NB4 (cell line): ENCODE data around the gene RXRB.
"Not testable (repeated sequence)": the region's sequence is repeated elsewhere in the genome, so short reads cannot be mapped to it uniquely, and the experiment has no call there.

Experiments
- DNase-seq: peaks from one replicate; pipeline ENCODE4 v3.0.0; 2010; ENCODE audit warnings: low read depth
- H3K4me3 ChIP-seq: one replicate; pipeline ENCODE4 v1.5.1; 2011; ENCODE audit warnings: mild to moderate bottlenecking, low read depth, low read length, moderate library complexity
- MAX ChIP-seq: IDR thresholded peaks from 2 replicates; pipeline ENCODE4 v1.6.1; 2011; ENCODE audit warnings: low read depth, low read length
- MYC ChIP-seq: IDR thresholded peaks from 2 replicates; pipeline ENCODE4 v1.6.1; 2011; ENCODE audit warnings: low read depth, low read length
- POLR2A ChIP-seq: IDR thresholded peaks from 2 replicates; pipeline ENCODE4 v1.6.1; 2011; ENCODE audit warnings: mild to moderate bottlenecking; ENCODE audit not compliant: insufficient read length; ENCODE audit errors: extremely low read depth
- TF ChIP-seq, protein P1 (sequence below): IDR thresholded peaks from one replicate; pipeline ENCODE4 v1.5.1; 2012; ENCODE audit warnings: low read depth, low read length

RXRB gene

DNA sequence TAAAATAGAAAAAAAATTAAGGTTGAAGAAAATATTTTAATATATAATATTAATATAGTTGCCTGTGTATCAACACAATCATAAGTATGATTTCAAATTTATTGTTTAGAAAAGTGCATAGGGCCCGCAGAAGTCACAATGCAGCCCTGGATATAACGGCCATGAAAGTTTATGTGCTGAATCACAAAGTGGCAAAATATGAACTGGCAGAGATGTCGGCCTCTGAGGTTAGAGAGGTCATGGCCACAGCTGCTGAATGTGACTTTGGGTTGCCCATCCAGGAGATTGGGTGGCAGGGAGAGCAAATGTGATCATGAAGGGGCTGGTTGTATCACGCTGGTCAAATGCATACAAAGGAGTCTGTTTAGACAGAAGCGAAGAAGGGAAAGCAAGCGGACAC is 43.9 kb downstream of the RXRB start:
- no peak for TF ChIP-seq POLR2A
- DNase-seq = no peak

GRCh38 chr6:33154349-33154748 is 46.1 kb downstream of the RXRB start:
- H3K4me3 ChIP-seq = no peak overlapping the region
- no peak for DNase-seq
- TF ChIP-seq MYC = no peak

More for the DNA sequence above, 43.9 kb downstream of the RXRB start:
- no peak overlapping the region for H3K4me3 ChIP-seq

DNA sequence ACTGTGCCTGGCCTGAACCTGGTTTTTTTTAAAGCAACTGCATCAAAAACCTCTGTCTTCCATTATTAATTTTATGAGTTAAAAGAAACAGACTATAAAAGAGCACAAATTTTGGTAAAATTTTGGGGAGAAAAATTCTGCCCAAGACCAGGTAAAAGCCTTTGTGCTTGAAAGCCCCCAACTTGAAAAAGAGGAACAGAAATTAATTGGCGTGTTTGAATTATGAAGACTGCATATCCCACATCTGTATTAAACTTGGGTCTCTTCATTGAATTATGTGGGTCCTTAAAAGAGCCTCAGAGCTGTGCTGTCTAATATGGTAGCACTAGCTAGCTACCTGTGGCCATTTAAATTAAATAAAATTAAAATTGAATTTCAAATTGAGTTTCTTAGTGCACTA is 49.4 kb downstream of the RXRB start:
- no peak for DNase-seq
- TF ChIP-seq MYC = no peak
- TF ChIP-seq POLR2A = no peak
- TF ChIP-seq, protein P1, sequence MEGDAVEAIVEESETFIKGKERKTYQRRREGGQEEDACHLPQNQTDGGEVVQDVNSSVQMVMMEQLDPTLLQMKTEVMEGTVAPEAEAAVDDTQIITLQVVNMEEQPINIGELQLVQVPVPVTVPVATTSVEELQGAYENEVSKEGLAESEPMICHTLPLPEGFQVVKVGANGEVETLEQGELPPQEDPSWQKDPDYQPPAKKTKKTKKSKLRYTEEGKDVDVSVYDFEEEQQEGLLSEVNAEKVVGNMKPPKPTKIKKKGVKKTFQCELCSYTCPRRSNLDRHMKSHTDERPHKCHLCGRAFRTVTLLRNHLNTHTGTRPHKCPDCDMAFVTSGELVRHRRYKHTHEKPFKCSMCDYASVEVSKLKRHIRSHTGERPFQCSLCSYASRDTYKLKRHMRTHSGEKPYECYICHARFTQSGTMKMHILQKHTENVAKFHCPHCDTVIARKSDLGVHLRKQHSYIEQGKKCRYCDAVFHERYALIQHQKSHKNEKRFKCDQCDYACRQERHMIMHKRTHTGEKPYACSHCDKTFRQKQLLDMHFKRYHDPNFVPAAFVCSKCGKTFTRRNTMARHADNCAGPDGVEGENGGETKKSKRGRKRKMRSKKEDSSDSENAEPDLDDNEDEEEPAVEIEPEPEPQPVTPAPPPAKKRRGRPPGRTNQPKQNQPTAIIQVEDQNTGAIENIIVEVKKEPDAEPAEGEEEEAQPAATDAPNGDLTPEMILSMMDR = no peak
- TF ChIP-seq MAX = no peak
- no peak overlapping the region for H3K4me3 ChIP-seq

DNA sequence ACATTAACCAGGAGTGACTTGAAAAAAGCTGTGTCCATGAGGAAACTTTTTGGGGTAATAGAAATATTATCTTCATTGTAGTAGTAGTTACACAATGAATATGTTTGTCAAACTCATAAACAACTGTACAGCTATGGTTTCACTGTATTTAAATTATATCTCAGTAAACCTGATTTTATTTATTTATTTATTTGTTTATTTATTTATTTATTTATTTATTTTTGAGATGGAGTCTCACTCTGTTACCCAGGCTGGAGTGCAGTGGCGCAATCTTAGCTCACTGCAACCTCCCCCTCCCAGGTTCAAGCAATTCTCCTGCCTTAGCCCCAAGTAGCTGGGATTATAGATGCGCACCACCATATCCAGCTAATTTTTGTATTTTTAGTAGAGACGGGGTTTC is 49.9 kb downstream of the RXRB start:
- not testable (repeated sequence) for H3K4me3 ChIP-seq, DNase-seq

DNA sequence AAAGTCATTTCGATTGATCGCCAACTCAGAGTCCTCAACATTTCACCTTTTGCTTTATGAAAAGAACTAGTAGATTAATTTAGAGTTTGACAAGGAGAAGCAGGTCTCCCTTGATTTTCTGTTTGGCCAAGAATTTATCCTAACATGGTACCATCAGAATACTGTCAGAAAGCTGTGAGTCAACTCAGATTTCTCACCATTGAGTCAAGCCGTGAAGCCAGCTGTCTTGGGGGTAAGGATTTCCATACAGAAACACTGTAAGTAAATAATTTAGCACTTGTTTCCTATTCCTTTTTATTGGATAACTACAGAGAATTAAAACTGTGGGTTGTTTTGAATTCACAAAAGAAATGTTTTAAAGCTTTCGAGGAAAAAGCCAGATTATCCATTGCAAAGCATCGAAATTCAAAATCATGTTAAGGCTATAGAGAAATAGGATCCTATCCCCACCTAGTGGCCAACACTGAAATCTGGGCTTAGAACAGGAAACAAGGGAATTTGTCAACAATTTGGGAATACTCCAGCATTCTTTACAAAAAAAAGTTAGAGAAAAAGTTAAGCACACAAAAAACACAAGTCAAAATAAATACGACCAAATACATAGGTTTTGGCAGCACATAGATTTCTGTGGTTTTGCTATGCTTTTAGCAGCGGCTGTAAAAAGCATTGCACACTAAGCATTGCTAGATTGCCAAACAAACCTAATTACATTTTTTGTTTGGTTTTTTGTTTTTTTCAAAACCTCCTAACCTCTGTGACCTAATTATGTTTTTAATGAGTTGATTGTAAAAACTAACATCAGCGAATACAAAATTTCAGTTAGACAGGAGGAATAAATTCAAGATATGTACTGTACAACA is 52.4 kb downstream of the RXRB start:
- peak; percentile 45 for DNase-seq
- TF ChIP-seq MAX = no peak
- TF ChIP-seq POLR2A = no peak
- TF ChIP-seq, protein P1 = peak; percentile 80
- no peak overlapping the region for H3K4me3 ChIP-seq

- TF ChIP-seq MAX (peak; percentile 94), POLR2A (no peak), MYC (peak; percentile 83)
- TF ChIP-seq, protein P1 = peak; percentile 7
- H3K4me3 ChIP-seq = no peak overlapping the region
- DNase-seq = peak; percentile 59
These were observed 56.1 kb downstream of the RXRB start for GRCh38 chr6:33144373-33144772.
